Colonic mucosa (tissue), 4 donors: ENCODE data around the gene CLTCL1. TPM values are rescaled to one million over a fixed set of nuclear protein-coding genes. Genes with fewer than 3 reads are reported as not detected.
"Not testable (repeated sequence)": the region's sequence is repeated elsewhere in the genome, so short reads cannot be mapped to it uniquely, and the experiment has no call there.

Experiments
- DNase-seq: peaks from one replicate; pipeline ENCODE4 v3.0.0-alpha.2; 2020
- H3K27ac ChIP-seq: fragments of 200-600 bp; one replicate; pipeline ENCODE4 v1.8.0; 2021
- H3K27me3 ChIP-seq: fragments of 200-600 bp; one replicate; pipeline ENCODE4 v1.8.0; 2021
- H3K36me3 ChIP-seq: fragments of 200-600 bp; one replicate; pipeline ENCODE4 v1.8.0; 2021
- H3K4me1 ChIP-seq: fragments of 200-600 bp; one replicate; pipeline ENCODE4 v1.8.0; 2021; ENCODE audit warnings: mild to moderate bottlenecking
- H3K4me3 ChIP-seq: fragments of 200-600 bp; one replicate; pipeline ENCODE4 v1.8.0; 2021
- H3K9ac ChIP-seq, 2 donors: one replicate each; pipeline ENCODE4 v1.7.0; 2013; ENCODE audit warnings: control low read depth in 2 of 2, low read depth in 2 of 2, low read length in 2 of 2
- H3K9me3 ChIP-seq: fragments of 200-600 bp; one replicate; pipeline ENCODE4 v1.8.0; 2021
- CTCF ChIP-seq: fragments of 200-600 bp; IDR thresholded peaks from one replicate; pipeline ENCODE4 v1.8.0; 2022; ENCODE audit warnings: antibody characterized with exemption, mild to moderate bottlenecking
- intact Hi-C: fragments of 100-400 bp; cut with DNase I; formaldehyde crosslinking; loops from one replicate; pipeline ENCODE4 v1.14.1; 2022
- total RNA-seq, 2 donors: library from RNA; stranded (reverse); fragmentation: NEBNext Ultra II Directional in 1 of 2; extraction: Animal tissue kit (Norgen Biotek cat#: 25700) in 1 of 2; gene quantifications; one replicate each; pipeline ENCODE4 v1.2.1, GENCODE V29; 2021
- donor health status: healthy.
- donor health status: DM: no; HTN: no; CAD: no.
- donor health status: DM: no; HTN: no; CAD: no.

Gene CLTCL1
- total RNA-seq, 2 donors from 2014 or later: 3.4 to 3.5 TPM

GRCh38 chr22:19266547-19267086 is 24.9 kb downstream of the CLTCL1 start:
- DNase-seq: no peak
- Histone ChIP-seq H3K9me3 (no peaks in the 10 kb centered on the region), H3K27me3 (no peaks in the 10 kb centered on the region), H3K36me3 (no peaks in the 10 kb centered on the region), H3K4me3 (no peak overlapping the region), H3K4me1 (no peaks in the 10 kb centered on the region), H3K27ac (no peak overlapping the region), H3K9ac (no peak overlapping the region)
- intact Hi-C loops: no loop called here
- TF ChIP-seq CTCF: no peak

GRCh38 chr22:19265779-19266178 is 25.7 kb downstream of the CLTCL1 start:
- Histone ChIP-seq H3K27ac (no peak overlapping the region), H3K9me3 (no peaks in the 10 kb centered on the region), H3K36me3 (no peaks in the 10 kb centered on the region), H3K9ac (no peak overlapping the region), H3K4me3 (no peak overlapping the region), H3K27me3 (no peaks in the 10 kb centered on the region), H3K4me1 (no peaks in the 10 kb centered on the region)
- no peak for DNase-seq
- intact Hi-C loops: no loop called here
- no peak for TF ChIP-seq CTCF

GRCh38 chr22:19260804-19261203 is 30.7 kb downstream of the CLTCL1 start:
- H3K27ac ChIP-seq: no peak overlapping the region
- intact Hi-C loops: no loop called here
- H3K27me3 ChIP-seq: no peaks in the 10 kb centered on the region
- no peak for DNase-seq
- no peaks in the 10 kb centered on the region for H3K36me3 ChIP-seq
- TF ChIP-seq CTCF: no peak
- no peak overlapping the region for H3K4me3 ChIP-seq
- no peaks in the 10 kb centered on the region for H3K4me1 ChIP-seq
- no peaks in the 10 kb centered on the region for H3K9me3 ChIP-seq
- no peak overlapping the region for H3K9ac ChIP-seq

GRCh38 chr22:19260194-19260593 is 31.3 kb downstream of the CLTCL1 start:
- no peak overlapping the region for H3K4me3 ChIP-seq
- H3K27ac ChIP-seq: no peak overlapping the region
- intact Hi-C loops: no loop called here
- H3K9ac ChIP-seq: no peak overlapping the region
- no peak for DNase-seq
- H3K9me3 ChIP-seq: no peaks in the 10 kb centered on the region
- no peaks in the 10 kb centered on the region for H3K4me1 ChIP-seq
- TF ChIP-seq CTCF: no peak
- H3K36me3 ChIP-seq: no peaks in the 10 kb centered on the region
- no peaks in the 10 kb centered on the region for H3K27me3 ChIP-seq

- intact Hi-C loops, H3K36me3 ChIP-seq, H3K27me3 ChIP-seq, H3K27ac ChIP-seq, H3K9me3 ChIP-seq, H3K4me1 ChIP-seq, H3K4me3 ChIP-seq, DNase-seq, H3K9ac ChIP-seq: not testable (repeated sequence)
Observed at GRCh38 chr22:19258968-19259288, 32.6 kb downstream of the CLTCL1 start.

- Histone ChIP-seq H3K9ac (no peak overlapping the region), H3K4me1 (no peaks in the 10 kb centered on the region), H3K27ac (no peak overlapping the region), H3K4me3 (no peak overlapping the region), H3K27me3 (no peaks in the 10 kb centered on the region), H3K9me3 (no peaks in the 10 kb centered on the region), H3K36me3 (no peaks in the 10 kb centered on the region)
- TF ChIP-seq CTCF: no peak
- intact Hi-C loops: no loop called here
- no peak for DNase-seq
Observed at GRCh38 chr22:19258371-19258770, 33.1 kb downstream of the CLTCL1 start.

GRCh38 chr22:19256362-19256761 is 35.2 kb downstream of the CLTCL1 start:
- H3K9ac ChIP-seq, H3K4me3 ChIP-seq, H3K27me3 ChIP-seq, intact Hi-C loops, H3K4me1 ChIP-seq, H3K9me3 ChIP-seq, DNase-seq, H3K36me3 ChIP-seq, H3K27ac ChIP-seq: not testable (repeated sequence)
